A204.1 (cell line): ENCODE results near the gene CDH8.

ENCODE experiments used
- FAIRE-seq: peaks from 2 replicates; lab custom pipeline; 2012; peaks lifted over from hg19 to GRCh38; lab: Jason Lieb, UNC

CDH8 gene

GRCh38 chr16:62033065-62033464 lies 3.2 kb downstream of the CDH8 start:
- FAIRE-seq, result no peak

- FAIRE-seq, result no peak
Measured at GRCh38 chr16:62029947-62030346, 6.3 kb downstream of the CDH8 start.

GRCh38 chr16:62022688-62023087 lies 13.6 kb downstream of the CDH8 start:
- FAIRE-seq, result no peak

GRCh38 chr16:62021161-62021581 lies 15.1 kb downstream of the CDH8 start:
- no peak for FAIRE-seq

GRCh38 chr16:62020681-62021080 lies 15.6 kb downstream of the CDH8 start:
- no peak for FAIRE-seq

GRCh38 chr16:62019851-62020250 lies 16.4 kb downstream of the CDH8 start:
- no peak for FAIRE-seq

- no peak for FAIRE-seq
Measured at GRCh38 chr16:62018301-62019060, 17.8 kb downstream of the CDH8 start.

GRCh38 chr16:62014319-62014923 lies 21.8 kb downstream of the CDH8 start:
- FAIRE-seq, result no peak

GRCh38 chr16:62010186-62010585 lies 26.1 kb downstream of the CDH8 start:
- no peak for FAIRE-seq

- no peak for FAIRE-seq
Measured at GRCh38 chr16:61998460-61998859, 37.8 kb downstream of the CDH8 start.

- no peak for FAIRE-seq
Measured at GRCh38 chr16:61993108-61993507, 43.1 kb downstream of the CDH8 start.

GRCh38 chr16:61987474-61988012 lies 48.7 kb downstream of the CDH8 start:
- FAIRE-seq, result no peak

- no peak for FAIRE-seq
Measured at GRCh38 chr16:61969077-61969382, 67.2 kb downstream of the CDH8 start.

GRCh38 chr16:61968242-61969076 lies 67.8 kb downstream of the CDH8 start:
- FAIRE-seq, result no peak

GRCh38 chr16:61957075-61957855 lies 79.0 kb downstream of the CDH8 start:
- FAIRE-seq, result no peak

- FAIRE-seq, result no peak
Measured at GRCh38 chr16:61952841-61953240, 83.4 kb downstream of the CDH8 start.

GRCh38 chr16:61948414-61948813 lies 87.8 kb downstream of the CDH8 start:
- FAIRE-seq, result no peak

GRCh38 chr16:61946019-61946418 lies 90.2 kb downstream of the CDH8 start:
- FAIRE-seq, result no peak

- no peak for FAIRE-seq
Measured at GRCh38 chr16:61945511-61945910, 90.7 kb downstream of the CDH8 start.

GRCh38 chr16:61944004-61944403 lies 92.2 kb downstream of the CDH8 start:
- no peak for FAIRE-seq

GRCh38 chr16:61940611-61941010 lies 95.6 kb downstream of the CDH8 start:
- FAIRE-seq, result no peak

- no peak for FAIRE-seq
Measured at GRCh38 chr16:61937646-61938045, 98.6 kb downstream of the CDH8 start.
